ENCODE results near the gene CGB8.

DNA sequence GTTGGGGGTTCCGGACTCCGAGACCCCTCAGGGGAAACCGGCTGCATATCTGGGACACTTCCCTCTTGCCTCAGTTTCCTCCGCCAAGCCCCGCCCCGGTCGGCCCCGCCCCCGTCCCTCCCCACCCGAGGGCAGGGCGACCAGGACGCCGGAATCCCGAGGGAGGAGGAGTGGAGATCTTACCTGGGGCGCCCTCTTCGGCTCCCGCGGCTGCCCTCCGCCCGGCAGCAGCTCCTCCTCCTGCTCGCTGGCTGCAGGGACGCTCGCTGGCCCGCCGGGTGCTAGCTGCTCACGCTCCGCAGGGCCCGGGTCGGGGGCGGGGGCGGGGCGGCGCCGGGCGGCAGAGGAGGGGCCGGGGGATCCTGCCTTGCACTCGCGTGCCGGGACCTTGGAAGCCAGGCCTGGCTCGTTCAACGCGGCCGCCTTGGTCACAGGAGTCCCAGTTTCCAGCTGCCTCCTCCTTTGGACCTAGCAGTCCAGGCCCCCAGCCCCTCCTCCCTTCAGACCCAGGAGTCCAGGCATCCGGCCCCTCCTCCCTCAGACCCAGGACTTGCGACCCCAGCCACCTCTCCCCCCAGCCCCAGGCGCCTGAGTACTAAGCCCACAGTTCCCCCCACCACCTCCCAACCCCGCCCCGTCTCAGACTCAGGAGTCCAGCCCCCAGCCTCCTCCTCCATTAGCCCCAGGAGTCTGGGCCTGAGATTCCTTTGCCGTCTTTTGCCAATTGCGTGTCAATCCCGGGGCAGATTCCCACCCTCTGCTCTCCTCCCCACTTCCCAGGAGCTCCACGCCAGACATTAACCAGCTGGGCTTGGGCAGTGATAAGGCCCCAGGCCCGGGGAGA, 16.1 kb upstream of the CGB8 start, which contains the start of gene NTF4:
- TF ChIP-seq, protein P1, sequence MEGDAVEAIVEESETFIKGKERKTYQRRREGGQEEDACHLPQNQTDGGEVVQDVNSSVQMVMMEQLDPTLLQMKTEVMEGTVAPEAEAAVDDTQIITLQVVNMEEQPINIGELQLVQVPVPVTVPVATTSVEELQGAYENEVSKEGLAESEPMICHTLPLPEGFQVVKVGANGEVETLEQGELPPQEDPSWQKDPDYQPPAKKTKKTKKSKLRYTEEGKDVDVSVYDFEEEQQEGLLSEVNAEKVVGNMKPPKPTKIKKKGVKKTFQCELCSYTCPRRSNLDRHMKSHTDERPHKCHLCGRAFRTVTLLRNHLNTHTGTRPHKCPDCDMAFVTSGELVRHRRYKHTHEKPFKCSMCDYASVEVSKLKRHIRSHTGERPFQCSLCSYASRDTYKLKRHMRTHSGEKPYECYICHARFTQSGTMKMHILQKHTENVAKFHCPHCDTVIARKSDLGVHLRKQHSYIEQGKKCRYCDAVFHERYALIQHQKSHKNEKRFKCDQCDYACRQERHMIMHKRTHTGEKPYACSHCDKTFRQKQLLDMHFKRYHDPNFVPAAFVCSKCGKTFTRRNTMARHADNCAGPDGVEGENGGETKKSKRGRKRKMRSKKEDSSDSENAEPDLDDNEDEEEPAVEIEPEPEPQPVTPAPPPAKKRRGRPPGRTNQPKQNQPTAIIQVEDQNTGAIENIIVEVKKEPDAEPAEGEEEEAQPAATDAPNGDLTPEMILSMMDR (conservative IDR thresholded peaks at IDR 0.05; ENCODE audit: low read depth in 2 of 2), result no peak; a peak in 1 of 4 replicates
- TF ChIP-seq, protein P2, sequence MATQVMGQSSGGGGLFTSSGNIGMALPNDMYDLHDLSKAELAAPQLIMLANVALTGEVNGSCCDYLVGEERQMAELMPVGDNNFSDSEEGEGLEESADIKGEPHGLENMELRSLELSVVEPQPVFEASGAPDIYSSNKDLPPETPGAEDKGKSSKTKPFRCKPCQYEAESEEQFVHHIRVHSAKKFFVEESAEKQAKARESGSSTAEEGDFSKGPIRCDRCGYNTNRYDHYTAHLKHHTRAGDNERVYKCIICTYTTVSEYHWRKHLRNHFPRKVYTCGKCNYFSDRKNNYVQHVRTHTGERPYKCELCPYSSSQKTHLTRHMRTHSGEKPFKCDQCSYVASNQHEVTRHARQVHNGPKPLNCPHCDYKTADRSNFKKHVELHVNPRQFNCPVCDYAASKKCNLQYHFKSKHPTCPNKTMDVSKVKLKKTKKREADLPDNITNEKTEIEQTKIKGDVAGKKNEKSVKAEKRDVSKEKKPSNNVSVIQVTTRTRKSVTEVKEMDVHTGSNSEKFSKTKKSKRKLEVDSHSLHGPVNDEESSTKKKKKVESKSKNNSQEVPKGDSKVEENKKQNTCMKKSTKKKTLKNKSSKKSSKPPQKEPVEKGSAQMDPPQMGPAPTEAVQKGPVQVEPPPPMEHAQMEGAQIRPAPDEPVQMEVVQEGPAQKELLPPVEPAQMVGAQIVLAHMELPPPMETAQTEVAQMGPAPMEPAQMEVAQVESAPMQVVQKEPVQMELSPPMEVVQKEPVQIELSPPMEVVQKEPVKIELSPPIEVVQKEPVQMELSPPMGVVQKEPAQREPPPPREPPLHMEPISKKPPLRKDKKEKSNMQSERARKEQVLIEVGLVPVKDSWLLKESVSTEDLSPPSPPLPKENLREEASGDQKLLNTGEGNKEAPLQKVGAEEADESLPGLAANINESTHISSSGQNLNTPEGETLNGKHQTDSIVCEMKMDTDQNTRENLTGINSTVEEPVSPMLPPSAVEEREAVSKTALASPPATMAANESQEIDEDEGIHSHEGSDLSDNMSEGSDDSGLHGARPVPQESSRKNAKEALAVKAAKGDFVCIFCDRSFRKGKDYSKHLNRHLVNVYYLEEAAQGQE (IDR thresholded peaks at IDR 0.05; ENCODE audit: unreplicated experiment), result no peak
- TF ChIP-seq POLR2AphosphoS5 (IDR thresholded peaks at IDR 0.05; ENCODE audit: low read depth) (0 out of 2 replicates have a peak, but pooled peaks have one; percentile 26), EZH2 (IDR thresholded peaks at IDR 0.05; ENCODE audit: low read depth, unreplicated experiment) (no peak), JUNB (IDR thresholded peaks at IDR 0.05; ENCODE audit: unreplicated experiment) (no peak), ZNF114 (CRISPR knock-in tag; IDR thresholded peaks at IDR 0.05) (no peak), CREB1 (CRISPR knock-in tag; IDR thresholded peaks at IDR 0.05; ENCODE audit: low read depth) (no peak)
